GM12891 (cell line): ENCODE data around the gene GMPPA.

Source experiments
- DNase-seq: peaks from one replicate; pipeline ENCODE4 v3.0.0; 2011; ENCODE audit warnings: low spot score; ENCODE audit not compliant: insufficient read length
- FAIRE-seq: peaks from 2 replicates; lab custom pipeline; 2011; peaks lifted over from hg19 to GRCh38; lab: Jason Lieb, UNC
- PAX5 ChIP-seq: IDR thresholded peaks from 2 replicates; pipeline ENCODE4 v1.6.1; 2011; ENCODE audit warnings: low read length, moderate library complexity, mild to moderate bottlenecking; ENCODE audit not compliant: insufficient read depth, severe bottlenecking
- POLR2A ChIP-seq: IDR thresholded peaks from 2 replicates; pipeline ENCODE4 v1.6.1; 2011; ENCODE audit warnings: low read depth, low read length, control low read depth
- POLR2AphosphoS5 ChIP-seq: IDR thresholded peaks from 2 replicates; pipeline ENCODE4 v1.6.1; 2011; ENCODE audit warnings: low read depth, low read length, control low read depth
- POU2F2 ChIP-seq: IDR thresholded peaks from 2 replicates; pipeline ENCODE4 v1.6.1; 2011; ENCODE audit warnings: low read depth, mild to moderate bottlenecking, control low read depth, low read length, moderate library complexity
- SPI1 ChIP-seq: IDR thresholded peaks from 2 replicates; pipeline ENCODE4 v1.6.1; 2011; ENCODE audit warnings: low read depth, low read length, control low read depth
- TAF1 ChIP-seq: IDR thresholded peaks from 2 replicates; pipeline ENCODE4 v1.6.1; 2011; ENCODE audit warnings: low read depth, low read length, control low read depth

The GMPPA gene

GRCh38 chr2:219485201-219485580 lies 13.5 kb upstream of the GMPPA start:
- DNase-seq (no peak), FAIRE-seq (no peak)
- TF ChIP-seq POU2F2 (no peak), POLR2AphosphoS5 (no peak), PAX5 (no peak), POLR2A (no peak), SPI1 (no peak), TAF1 (no peak)

GRCh38 chr2:219486380-219486959 lies 12.2 kb upstream of the GMPPA start:
- no peak for DNase-seq
- TF ChIP-seq SPI1 = no peak
- TF ChIP-seq POLR2AphosphoS5 = no peak
- no peak for TF ChIP-seq PAX5
- TF ChIP-seq POU2F2 = no peak
- no peak for TF ChIP-seq TAF1
- TF ChIP-seq POLR2A = no peak
- FAIRE-seq = no peak

- no peak for FAIRE-seq
- no peak for DNase-seq
- TF ChIP-seq TAF1 (no peak), POLR2AphosphoS5 (no peak), POU2F2 (no peak), PAX5 (no peak), SPI1 (no peak), POLR2A (no peak)
Measured at GRCh38 chr2:219488149-219488843, 10.4 kb upstream of the GMPPA start.

GRCh38 chr2:219488844-219489194 lies 9.9 kb upstream of the GMPPA start:
- DNase-seq = no peak
- no peak for TF ChIP-seq TAF1
- TF ChIP-seq POLR2AphosphoS5 = no peak
- no peak for TF ChIP-seq PAX5
- no peak for TF ChIP-seq SPI1
- TF ChIP-seq POU2F2 = no peak
- no peak for TF ChIP-seq POLR2A
- no peak for FAIRE-seq

- TF ChIP-seq POLR2A = no peak
- no peak for FAIRE-seq
- DNase-seq = no peak
Measured at GRCh38 chr2:219489315-219489714, 9.4 kb upstream of the GMPPA start.

GRCh38 chr2:219490186-219490585 lies 8.5 kb upstream of the GMPPA start:
- TF ChIP-seq POU2F2 (no peak), TAF1 (no peak), POLR2AphosphoS5 (no peak), SPI1 (no peak), POLR2A (no peak)
- FAIRE-seq = no peak
- DNase-seq = no peak

- FAIRE-seq = no peak
- TF ChIP-seq PAX5 = no peak
- no peak for TF ChIP-seq POLR2A
- no peak for TF ChIP-seq TAF1
- no peak for TF ChIP-seq POU2F2
- no peak for TF ChIP-seq POLR2AphosphoS5
- no peak for DNase-seq
Measured at GRCh38 chr2:219490600-219491130, 8.0 kb upstream of the GMPPA start.

GRCh38 chr2:219491278-219491963 lies 7.3 kb upstream of the GMPPA start:
- FAIRE-seq (no peak), DNase-seq (no peak)
- TF ChIP-seq TAF1 = no peak
- TF ChIP-seq PAX5 = no peak
- TF ChIP-seq POLR2AphosphoS5 = no peak
- no peak for TF ChIP-seq POU2F2
- TF ChIP-seq SPI1 = no peak

GRCh38 chr2:219492575-219492974 lies 6.1 kb upstream of the GMPPA start:
- no peak for DNase-seq
- TF ChIP-seq PAX5 (no peak), SPI1 (no peak), TAF1 (no peak), POLR2A (no peak), POLR2AphosphoS5 (no peak), POU2F2 (no peak)
- FAIRE-seq = no peak

- TF ChIP-seq TAF1 (no peak), SPI1 (no peak), POLR2A (no peak), PAX5 (no peak), POLR2AphosphoS5 (no peak), POU2F2 (no peak)
- DNase-seq = no peak
- no peak for FAIRE-seq
Measured at GRCh38 chr2:219493086-219493485, 5.6 kb upstream of the GMPPA start.
